Vagina (tissue), 2 donors: Measurements from ENCODE around the gene PML. TPM values are rescaled to one million over a fixed set of nuclear protein-coding genes. Genes with fewer than 3 reads are reported as not detected.

Experiments used
- DNase-seq, 2 donors: peaks; one replicate each; pipeline ENCODE4 v3.0.0-alpha.2; 2017; ENCODE audit errors: extremely low spot score in 2 of 2
- H3K27ac ChIP-seq: fragments of 200-600 bp; sonication (generic); one replicate; pipeline ENCODE4 v1.5.1; 2019
- H3K27me3 ChIP-seq: fragments of 200-600 bp; sonication (generic); one replicate; pipeline ENCODE4 v1.5.1; 2019
- H3K36me3 ChIP-seq, 2 donors: fragments of 200-600 bp; sonication (generic); one replicate each; pipeline ENCODE4 v1.5.1; 2017 to 2019
- H3K4me1 ChIP-seq: fragments of 200-600 bp; sonication (generic); one replicate; pipeline ENCODE4 v1.5.1; 2019
- H3K4me3 ChIP-seq, 2 donors: fragments of 200-600 bp; sonication (generic); 1 replicate in 1 of 2; 2 replicates in 1 of 2; pipeline ENCODE4 v1.5.1; 2016 to 2019
- H3K9me3 ChIP-seq: fragments of 200-600 bp; sonication (generic); one replicate; pipeline ENCODE4 v1.5.1; 2019
- CTCF ChIP-seq, 3 experiments: fragments of 450-650 bp in 2 of 3; fragments of 200-600 bp in 1 of 3; sonication (generic) in 1 of 3; IDR thresholded peaks; one replicate each; pipeline ENCODE4 v1.5.1; 2017 to 2019; ENCODE audit warnings: antibody characterized with exemption in 3 of 3, mild to moderate bottlenecking in 2 of 3, moderate library complexity in 2 of 3
- POLR2A ChIP-seq, 2 donors: fragments of 450-650 bp; IDR thresholded peaks; one replicate each; pipeline ENCODE4 v1.6.1; 2017; ENCODE audit warnings: antibody characterized with exemption in 2 of 2, mild to moderate bottlenecking in 2 of 2, moderate library complexity in 2 of 2
- POLR2AphosphoS5 ChIP-seq, 2 donors: sonication (generic); formaldehyde crosslinking; IDR thresholded peaks; one replicate each; pipeline ENCODE4 v1.9.0; 2017; ENCODE audit warnings: antibody characterized with exemption in 2 of 2, mild to moderate bottlenecking in 2 of 2, low read depth in 1 of 2; ENCODE audit not compliant: insufficient read depth in 1 of 2
- intact Hi-C: fragments of 100-400 bp; cut with DNase I; formaldehyde crosslinking; loops from one replicate; pipeline ENCODE4 v1.15.1; 2023
- total RNA-seq: library from RNA; depleted of rRNA; stranded (reverse); fragments of >200 nt; gene quantifications from one replicate; pipeline ENCODE4 v1.2.3, GENCODE V29; 2016

PML gene
- total RNA-seq, 1 donor from 2014 or later, result 107 TPM

GRCh38 chr15:73979636-73980035 is 14.9 kb upstream of the PML start:
- no peak for DNase-seq
- no peak overlapping the region for H3K27ac ChIP-seq
- no peaks in the 10 kb centered on the region for H3K36me3 ChIP-seq
- intact Hi-C loops, result loop anchor here (10.0 kb wide), 1 partner anchor 155 kb away; the partner anchor contains the start of gene ISLR2
- H3K4me1 ChIP-seq, result peaks cover 40% of the 10 kb centered on the region
- no peaks in the 10 kb centered on the region for H3K9me3 ChIP-seq
- TF ChIP-seq POLR2A (IDR thresholded peaks at IDR 0.05), result no peak
- TF ChIP-seq CTCF (IDR thresholded peaks at IDR 0.05), result no peak
- TF ChIP-seq POLR2AphosphoS5 (IDR thresholded peaks at IDR 0.05; ENCODE audit: insufficient read depth in 1 of 2, low read depth in 1 of 2), result no peak
- no peaks in the 10 kb centered on the region for H3K27me3 ChIP-seq
- no peak overlapping the region for H3K4me3 ChIP-seq

- no peak for DNase-seq
- intact Hi-C loops, result no loop called here
Measured at GRCh38 chr15:73981761-73982221, 12.7 kb upstream of the PML start.

GRCh38 chr15:73982222-73982962 is 12.1 kb upstream of the PML start:
- TF ChIP-seq POLR2A (IDR thresholded peaks at IDR 0.05) (peak in 1 of 2 donors; percentile 11), CTCF (IDR thresholded peaks at IDR 0.05) (no peak), POLR2AphosphoS5 (IDR thresholded peaks at IDR 0.05; ENCODE audit: insufficient read depth in 1 of 2, low read depth in 1 of 2) (peak; percentile 16 to 42)
- no peaks in the 10 kb centered on the region for H3K9me3 ChIP-seq
- no peaks in the 10 kb centered on the region for H3K27me3 ChIP-seq
- intact Hi-C loops, result no loop called here
- no peak for DNase-seq
- H3K4me1 ChIP-seq, result peaks cover 60% of the 10 kb centered on the region
- H3K4me3 ChIP-seq, result peak overlapping the region; percentile 17 to 24
- no peaks in the 10 kb centered on the region for H3K36me3 ChIP-seq
- peak overlapping the region; percentile 96 for H3K27ac ChIP-seq

More at GRCh38 chr15:73981761-73982221, 12.7 kb upstream of the PML start:
- Histone ChIP-seq H3K9me3 (no peaks in the 10 kb centered on the region), H3K27me3 (no peaks in the 10 kb centered on the region), H3K4me1 (peaks cover 56% of the 10 kb centered on the region), H3K27ac (peak overlapping the region; percentile 96), H3K4me3 (peak overlapping the region in 1 of 2 donors; percentile 17), H3K36me3 (no peaks in the 10 kb centered on the region)
- no peak for TF ChIP-seq POLR2A (IDR thresholded peaks at IDR 0.05)
- TF ChIP-seq CTCF (IDR thresholded peaks at IDR 0.05), result no peak
- no peak for TF ChIP-seq POLR2AphosphoS5 (IDR thresholded peaks at IDR 0.05; ENCODE audit: insufficient read depth in 1 of 2, low read depth in 1 of 2)

- no peak for DNase-seq
- H3K4me1 ChIP-seq, result peaks cover 69% of the 10 kb centered on the region
- intact Hi-C loops, result no loop called here
- H3K4me3 ChIP-seq, result peak overlapping the region in 1 of 2 donors; percentile 17
- H3K27me3 ChIP-seq, result no peaks in the 10 kb centered on the region
- no peaks in the 10 kb centered on the region for H3K36me3 ChIP-seq
- no peaks in the 10 kb centered on the region for H3K9me3 ChIP-seq
- H3K27ac ChIP-seq, result peak overlapping the region; percentile 96
- no peak for TF ChIP-seq POLR2A (IDR thresholded peaks at IDR 0.05)
- TF ChIP-seq CTCF (IDR thresholded peaks at IDR 0.05), result no peak
- no peak for TF ChIP-seq POLR2AphosphoS5 (IDR thresholded peaks at IDR 0.05; ENCODE audit: insufficient read depth in 1 of 2, low read depth in 1 of 2)
Measured at GRCh38 chr15:73983211-73983727, 11.2 kb upstream of the PML start.

- Histone ChIP-seq H3K9me3 (no peaks in the 10 kb centered on the region), H3K36me3 (no peaks in the 10 kb centered on the region), H3K27me3 (no peaks in the 10 kb centered on the region), H3K27ac (peak overlapping the region; percentile 96), H3K4me1 (peaks cover 74% of the 10 kb centered on the region), H3K4me3 (no peak overlapping the region)
- intact Hi-C loops, result no loop called here
- no peak for DNase-seq
- TF ChIP-seq CTCF (IDR thresholded peaks at IDR 0.05) (no peak), POLR2A (IDR thresholded peaks at IDR 0.05) (no peak), POLR2AphosphoS5 (IDR thresholded peaks at IDR 0.05; ENCODE audit: insufficient read depth in 1 of 2, low read depth in 1 of 2) (no peak)
Measured at GRCh38 chr15:73983773-73984172, 10.7 kb upstream of the PML start.
